ENCODE results near the gene MAN2A2. TPM values are rescaled to one million over a fixed set of nuclear protein-coding genes. Genes with fewer than 3 reads are reported as not detected.
A peak's percentile ranks its signal among the peaks of the same experiment; 100 is the strongest.

Gene MAN2A2
- total and polyA plus RNA-seq, 2 of the 8 experiments (the other 6 are each of a cell fraction or from before 2014, with no cell fraction given): 23.1 to 29.7 TPM

- H3K23ac ChIP-seq (ENCODE audit: insufficient read length): no peak overlapping the region
- H3K56ac ChIP-seq (replicated peaks; ENCODE audit: insufficient read length, low read depth, low read length): no peak overlapping the region
- H3K4me2 ChIP-seq (ENCODE audit: insufficient read depth in 1 of 2, low read depth in 2 of 2, low read length in 2 of 2): peak overlapping the region in 1 of 2 experiments; percentile 82; a peak in 1 of 4 replicates
- H3K18ac ChIP-seq (ENCODE audit: extremely low read depth, low read length): no peak overlapping the region
- H2BK5ac ChIP-seq (ENCODE audit: low read depth, low read length): no peak overlapping the region
- WGBS, 2 experiments (ENCODE audit: extremely low coverage in 1 of 2, insufficient coverage in 1 of 2, insufficient read length in 1 of 2, insufficient replicate concordance in 2 of 2, low coverage in 1 of 2, low lambda C conversion rate in 2 of 2, missing lambda C conversion rate in 1 of 2): 64% methylated on average over 12 of the region's 16 CpGs; no CpG with 5 or more reads in 1 of the 2 experiments
- H3K23me2 ChIP-seq (ENCODE audit: low read depth, low read length): peaks cover 14% of the 10 kb centered on the region; the same call in 1 of the 2 replicates
- peaks cover 0 to 5% of the 10 kb centered on the region in 2 experiments for H4K20me1 ChIP-seq (replicated peaks in 1 of 2; ENCODE audit: control insufficient read depth in 1 of 2, insufficient read depth in 2 of 2, low read length in 2 of 2)
- H3K27me3 ChIP-seq (replicated peaks in 1 of 4; ENCODE audit: control insufficient read depth in 3 of 4, extremely low read depth in 1 of 4, insufficient read depth in 3 of 4, low read length in 3 of 4): no peaks in the 10 kb centered on the region
- H4K8ac ChIP-seq (ENCODE audit: extremely low read depth, insufficient read depth, low read length): no peak overlapping the region
- H3K14ac ChIP-seq (ENCODE audit: insufficient read length): no peak overlapping the region
- H2BK12ac ChIP-seq (ENCODE audit: low read depth, low read length): no peak overlapping the region
- peaks cover 0 to 15% (median 8%) of the 10 kb centered on the region in 4 experiments; a peak in 6 of 7 replicates for H3K4me1 ChIP-seq (replicated peaks in 1 of 4; ENCODE audit: control insufficient read depth in 3 of 4, insufficient read depth in 4 of 4, low read length in 3 of 4)
- no peak overlapping the region for H3K4ac ChIP-seq (replicated peaks; ENCODE audit: insufficient read length, low read depth, low read length)
- no peak overlapping the region for H2AK5ac ChIP-seq (ENCODE audit: low read depth, low read length)
- DNase-seq (ENCODE audit: low read depth in 1 of 2, low spot score in 2 of 2): no peak
- H4K91ac ChIP-seq (replicated peaks; ENCODE audit: insufficient read length, low read length): no peak overlapping the region
- no peak overlapping the region for H2BK15ac ChIP-seq (ENCODE audit: low read length)
- H3K79me1 ChIP-seq (ENCODE audit: low read depth, low read length): peaks cover 3% of the 10 kb centered on the region; the same call in 1 of the 2 replicates
- H3K79me2 ChIP-seq (ENCODE audit: control insufficient read depth in 1 of 2, insufficient read depth in 2 of 2, low read length in 2 of 2): no peaks in the 10 kb centered on the region
- ChIA-PET CTCF (ENCODE audit: partially characterized antibody) (interaction anchor here (0.8 to 19.2 kb wide), 7 partner anchors 8 to 472 kb away, joined by 3 to 306 read pairs (median 5); partner anchors contain the start of genes HDDC3 and UNC45A), POLR2A (ENCODE audit: partially characterized antibody) (interaction anchor here (0.7 to 2.7 kb wide), 13 partner anchors 11 to 114 kb away, joined by 3 to 14 read pairs (median 5); partner anchors contain the start of genes HDDC3, MAN2A2, PRC1 and UNC45A)
- H4K5ac ChIP-seq (ENCODE audit: insufficient read length, low read depth, low read length): no peak overlapping the region
- H3K36me3 ChIP-seq (ENCODE audit: control insufficient read depth in 2 of 4, insufficient read depth in 4 of 4, low read length in 3 of 4): peaks cover 7 to 38% (median 28%) of the 10 kb centered on the region in 4 experiments
- FAIRE-seq: no peak
- H3K27ac ChIP-seq (ENCODE audit: low read depth, low read length): no peak overlapping the region
- H2BK20ac ChIP-seq (ENCODE audit: low read length): no peak overlapping the region
- H3K9me3 ChIP-seq (ENCODE audit: insufficient read depth in 2 of 2, low read depth in 1 of 2, low read length in 1 of 2): no peaks in the 10 kb centered on the region
- H2BK120ac ChIP-seq (replicated peaks; ENCODE audit: low read depth, low read length): no peak overlapping the region
- H2AFZ ChIP-seq (ENCODE audit: low read length): no peak overlapping the region
- peak overlapping the region in 1 of 4 experiments; percentile 72; a peak in 4 of 8 replicates for H3K4me3 ChIP-seq (ENCODE audit: extremely low read depth in 1 of 4, insufficient read depth in 2 of 4, low read depth in 3 of 4, low read length in 4 of 4)
- H3K9ac ChIP-seq (replicated peaks in 1 of 4; ENCODE audit: extremely low read depth in 1 of 4, low read depth in 3 of 4, low read length in 3 of 4): no peak overlapping the region
- TF ChIP-seq SP2 (IDR thresholded peaks at IDR 0.05; ENCODE audit: low read length) (no peak), NRF1 (IDR thresholded peaks at IDR 0.05; ENCODE audit: low read depth, low read length) (no peak), HDAC2 (IDR thresholded peaks at IDR 0.05; ENCODE audit: borderline replicate concordance in 1 of 2, low read depth in 2 of 2, low read length in 2 of 2) (no peak), TBP (IDR thresholded peaks at IDR 0.05; ENCODE audit: low read depth, low read length) (no peak), TAF1 (IDR thresholded peaks at IDR 0.05; ENCODE audit: low read depth, low read length) (no peak), CBX5 (IDR thresholded peaks at IDR 0.05; ENCODE audit: low read depth, low read length) (no peak), RBBP5 (IDR thresholded peaks at IDR 0.05; ENCODE audit: borderline replicate concordance, low read depth, low read length) (no peak), RXRA (IDR thresholded peaks at IDR 0.05; ENCODE audit: insufficient read depth, low read depth, low read length) (no peak), KDM5A (IDR thresholded peaks at IDR 0.05; ENCODE audit: low read length) (no peak), USF2 (IDR thresholded peaks at IDR 0.05; ENCODE audit: low read length) (no peak), BRCA1 (IDR thresholded peaks at IDR 0.05; ENCODE audit: low read depth, low read length) (no peak)
Measured at GRCh38 chr15:90953947-90954711, 51.0 kb downstream of the MAN2A2 start.
